VCaP (cell line): ENCODE results near the gene FBL.

ENCODE experiments used
- H3K27ac ChIP-seq: fragments of 450-650 bp; 2 replicates; pipeline ENCODE4 v1.5.1; 2017
- TF ChIP-seq, protein P1 (sequence below): fragments of 450-650 bp; conservative IDR thresholded peaks from 2 replicates; pipeline ENCODE4 v1.5.1; 2017; ENCODE audit warnings: mild to moderate bottlenecking, moderate library complexity

FBL gene

DNA sequence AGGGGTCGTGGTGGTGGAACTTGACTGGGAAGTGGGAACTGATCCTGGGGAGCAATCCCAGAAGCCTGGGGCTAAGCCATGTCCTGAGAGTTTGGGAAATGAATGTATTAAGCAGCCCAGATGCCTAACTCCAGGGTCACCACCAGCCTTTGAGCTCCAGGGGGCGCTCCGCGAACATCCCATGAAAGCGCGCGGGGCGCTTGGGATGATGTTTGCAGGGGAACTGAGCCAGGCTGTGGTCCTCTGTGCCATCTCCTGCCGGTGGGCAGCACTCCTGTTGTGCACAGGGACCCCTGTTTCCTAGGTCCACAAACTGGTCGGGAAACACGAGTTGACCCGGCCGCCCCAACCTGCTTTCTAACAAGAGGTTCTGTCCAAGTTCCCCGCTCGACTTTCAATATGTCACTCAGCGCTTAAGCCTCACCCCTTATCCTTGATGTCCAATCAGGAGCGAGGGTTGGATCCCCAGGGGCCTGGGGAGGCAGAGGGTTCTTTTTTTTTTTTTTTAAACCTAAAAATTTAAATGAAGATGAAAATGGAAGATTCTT is 53.1 kb downstream of the FBL start:
- no peak overlapping the region; the same call in 1 of the 2 replicates for H3K27ac ChIP-seq

DNA sequence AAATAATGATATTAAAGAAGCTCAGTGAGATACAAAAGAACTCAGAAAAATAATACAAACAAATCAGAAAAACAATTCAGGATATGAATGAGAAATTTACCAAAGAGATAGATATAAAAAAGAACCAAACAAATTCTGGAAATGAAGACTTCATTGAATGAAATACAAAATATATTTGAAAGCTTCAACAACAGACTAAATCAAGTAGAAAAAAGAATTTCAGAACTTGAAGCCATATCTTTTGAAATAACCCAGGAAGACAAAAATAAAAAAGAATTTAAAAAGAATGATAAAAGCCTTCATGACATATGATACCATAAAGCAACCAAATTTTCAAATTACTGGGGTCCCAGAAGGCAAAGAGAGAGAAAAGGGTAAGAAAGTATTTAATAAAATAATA is 57.9 kb downstream of the FBL start:
- no peak overlapping the region for H3K27ac ChIP-seq
- TF ChIP-seq, protein P1, sequence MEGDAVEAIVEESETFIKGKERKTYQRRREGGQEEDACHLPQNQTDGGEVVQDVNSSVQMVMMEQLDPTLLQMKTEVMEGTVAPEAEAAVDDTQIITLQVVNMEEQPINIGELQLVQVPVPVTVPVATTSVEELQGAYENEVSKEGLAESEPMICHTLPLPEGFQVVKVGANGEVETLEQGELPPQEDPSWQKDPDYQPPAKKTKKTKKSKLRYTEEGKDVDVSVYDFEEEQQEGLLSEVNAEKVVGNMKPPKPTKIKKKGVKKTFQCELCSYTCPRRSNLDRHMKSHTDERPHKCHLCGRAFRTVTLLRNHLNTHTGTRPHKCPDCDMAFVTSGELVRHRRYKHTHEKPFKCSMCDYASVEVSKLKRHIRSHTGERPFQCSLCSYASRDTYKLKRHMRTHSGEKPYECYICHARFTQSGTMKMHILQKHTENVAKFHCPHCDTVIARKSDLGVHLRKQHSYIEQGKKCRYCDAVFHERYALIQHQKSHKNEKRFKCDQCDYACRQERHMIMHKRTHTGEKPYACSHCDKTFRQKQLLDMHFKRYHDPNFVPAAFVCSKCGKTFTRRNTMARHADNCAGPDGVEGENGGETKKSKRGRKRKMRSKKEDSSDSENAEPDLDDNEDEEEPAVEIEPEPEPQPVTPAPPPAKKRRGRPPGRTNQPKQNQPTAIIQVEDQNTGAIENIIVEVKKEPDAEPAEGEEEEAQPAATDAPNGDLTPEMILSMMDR: no peak

More for the DNA sequence above, 53.1 kb downstream of the FBL start:
- TF ChIP-seq, protein P1: peak; percentile 96
